ENCODE measurements around the gene EML1. TPM values are rescaled to one million over a fixed set of nuclear protein-coding genes. Genes with fewer than 3 reads are reported as not detected.

EML1 gene
- total RNA-seq, 1 experiment from 2014 or later: 16.1 TPM

DNA sequence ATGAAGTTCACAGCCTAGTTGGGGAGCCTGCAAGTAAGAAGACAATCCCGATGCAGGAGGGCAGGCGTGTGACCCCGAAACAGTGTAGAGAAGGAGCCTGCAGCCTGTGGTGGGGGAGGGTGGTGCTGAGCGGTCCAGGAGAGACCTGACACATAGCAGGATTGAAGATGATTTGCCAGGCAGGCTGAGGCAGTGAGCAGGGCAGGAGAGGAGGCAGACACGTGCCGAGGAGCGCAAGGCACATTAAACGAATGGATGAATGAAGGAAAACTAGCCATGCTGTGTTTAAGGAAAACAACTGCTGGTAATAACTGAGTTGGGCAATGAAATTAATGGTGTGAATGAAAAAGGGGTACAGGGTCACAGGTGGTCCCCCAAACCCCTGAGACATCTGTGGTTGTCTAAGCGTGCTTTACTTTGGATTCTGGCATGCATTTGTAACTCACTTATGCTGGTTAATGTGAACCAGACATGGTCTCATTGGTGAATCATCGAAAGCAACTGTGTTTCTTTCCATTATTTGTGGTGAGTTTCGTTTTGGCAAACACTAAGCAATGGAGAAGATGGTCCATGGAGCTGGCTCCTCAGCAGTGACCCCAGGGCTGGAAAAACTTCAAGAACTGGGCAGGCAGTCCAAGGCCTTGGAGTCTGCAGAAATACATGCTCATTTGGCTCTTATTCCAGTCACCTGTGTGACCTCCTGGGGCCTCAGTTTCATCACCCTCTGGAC lies 175.1 kb downstream of the EML1 start:
- ATAC-seq: no peak
- peaks cover 50% of the 10 kb centered on the region for H3K27me3 Mint-ChIP-seq (ENCODE audit: low read depth)
- H3K4me1 Mint-ChIP-seq: peaks cover 40% of the 10 kb centered on the region
- POLR2A ChIA-PET: no interaction called here
- no peak for TF ChIP-seq SOX15 (CRISPR knock-in tag; IDR thresholded peaks at IDR 0.05)
- TF ChIP-seq TEAD1 (CRISPR knock-in tag; IDR thresholded peaks at IDR 0.05): no peak
- no peak for TF ChIP-seq ZNF396 (CRISPR knock-in tag; IDR thresholded peaks at IDR 0.05; ENCODE audit: borderline replicate concordance)
- no peak for TF ChIP-seq SMAD4 (CRISPR knock-in tag; IDR thresholded peaks at IDR 0.05)
- TF ChIP-seq, protein P1, sequence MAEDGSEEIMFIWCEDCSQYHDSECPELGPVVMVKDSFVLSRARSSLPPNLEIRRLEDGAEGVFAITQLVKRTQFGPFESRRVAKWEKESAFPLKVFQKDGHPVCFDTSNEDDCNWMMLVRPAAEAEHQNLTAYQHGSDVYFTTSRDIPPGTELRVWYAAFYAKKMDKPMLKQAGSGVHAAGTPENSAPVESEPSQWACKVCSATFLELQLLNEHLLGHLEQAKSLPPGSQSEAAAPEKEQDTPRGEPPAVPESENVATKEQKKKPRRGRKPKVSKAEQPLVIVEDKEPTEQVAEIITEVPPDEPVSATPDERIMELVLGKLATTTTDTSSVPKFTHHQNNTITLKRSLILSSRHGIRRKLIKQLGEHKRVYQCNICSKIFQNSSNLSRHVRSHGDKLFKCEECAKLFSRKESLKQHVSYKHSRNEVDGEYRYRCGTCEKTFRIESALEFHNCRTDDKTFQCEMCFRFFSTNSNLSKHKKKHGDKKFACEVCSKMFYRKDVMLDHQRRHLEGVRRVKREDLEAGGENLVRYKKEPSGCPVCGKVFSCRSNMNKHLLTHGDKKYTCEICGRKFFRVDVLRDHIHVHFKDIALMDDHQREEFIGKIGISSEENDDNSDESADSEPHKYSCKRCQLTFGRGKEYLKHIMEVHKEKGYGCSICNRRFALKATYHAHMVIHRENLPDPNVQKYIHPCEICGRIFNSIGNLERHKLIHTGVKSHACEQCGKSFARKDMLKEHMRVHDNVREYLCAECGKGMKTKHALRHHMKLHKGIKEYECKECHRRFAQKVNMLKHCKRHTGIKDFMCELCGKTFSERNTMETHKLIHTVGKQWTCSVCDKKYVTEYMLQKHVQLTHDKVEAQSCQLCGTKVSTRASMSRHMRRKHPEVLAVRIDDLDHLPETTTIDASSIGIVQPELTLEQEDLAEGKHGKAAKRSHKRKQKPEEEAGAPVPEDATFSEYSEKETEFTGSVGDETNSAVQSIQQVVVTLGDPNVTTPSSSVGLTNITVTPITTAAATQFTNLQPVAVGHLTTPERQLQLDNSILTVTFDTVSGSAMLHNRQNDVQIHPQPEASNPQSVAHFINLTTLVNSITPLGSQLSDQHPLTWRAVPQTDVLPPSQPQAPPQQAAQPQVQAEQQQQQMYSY (CRISPR knock-in tag; IDR thresholded peaks at IDR 0.05): peak; percentile 70
- no peak for DNase-seq (ENCODE audit: low spot score)
- CTCF ChIA-PET: no interaction called here
- no peaks in the 10 kb centered on the region for H3K9me3 Mint-ChIP-seq
- peaks cover 3% of the 10 kb centered on the region; the same call in 1 of the 2 replicates for H3K36me3 Mint-ChIP-seq
- no peak overlapping the region for H3K27ac Mint-ChIP-seq
- no peak overlapping the region for H3K4me3 Mint-ChIP-seq

DNA sequence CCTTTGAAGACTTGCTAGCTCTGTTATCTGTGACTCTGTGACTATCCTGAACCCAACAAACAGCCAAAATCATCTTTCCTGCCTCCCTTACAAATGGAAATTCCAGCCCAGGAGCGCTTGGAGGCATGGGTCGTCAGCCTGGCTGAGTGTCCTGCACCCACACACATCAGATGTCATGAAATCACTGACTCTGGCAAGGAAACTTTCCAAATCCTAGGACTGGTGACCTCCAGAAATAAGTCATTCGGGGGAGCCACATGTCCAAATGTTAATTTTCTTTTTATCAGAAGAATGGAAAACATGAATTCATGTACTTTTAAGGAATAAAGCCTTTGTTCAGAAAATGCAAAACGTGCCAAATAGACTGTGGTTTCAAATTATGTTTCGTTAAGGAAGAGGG lies 175.7 kb downstream of the EML1 start:
- ATAC-seq (no peak), DNase-seq (ENCODE audit: low spot score) (no peak)
- TF ChIP-seq, protein P2, sequence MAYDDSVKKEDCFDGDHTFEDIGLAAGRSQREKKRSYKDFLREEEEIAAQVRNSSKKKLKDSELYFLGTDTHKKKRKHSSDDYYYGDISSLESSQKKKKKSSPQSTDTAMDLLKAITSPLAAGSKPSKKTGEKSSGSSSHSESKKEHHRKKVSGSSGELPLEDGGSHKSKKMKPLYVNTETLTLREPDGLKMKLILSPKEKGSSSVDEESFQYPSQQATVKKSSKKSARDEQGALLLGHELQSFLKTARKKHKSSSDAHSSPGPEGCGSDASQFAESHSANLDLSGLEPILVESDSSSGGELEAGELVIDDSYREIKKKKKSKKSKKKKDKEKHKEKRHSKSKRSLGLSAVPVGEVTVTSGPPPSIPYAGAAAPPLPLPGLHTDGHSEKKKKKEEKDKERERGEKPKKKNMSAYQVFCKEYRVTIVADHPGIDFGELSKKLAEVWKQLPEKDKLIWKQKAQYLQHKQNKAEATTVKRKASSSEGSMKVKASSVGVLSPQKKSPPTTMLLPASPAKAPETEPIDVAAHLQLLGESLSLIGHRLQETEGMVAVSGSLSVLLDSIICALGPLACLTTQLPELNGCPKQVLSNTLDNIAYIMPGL (CRISPR knock-in tag; IDR thresholded peaks at IDR 0.05): no peak
- Mint-ChIP-seq H3K4me3 (no peak overlapping the region), H3K36me3 (peaks cover 3% of the 10 kb centered on the region; the same call in 1 of the 2 replicates), H3K27me3 (ENCODE audit: low read depth) (peaks cover 51% of the 10 kb centered on the region), H3K9me3 (no peaks in the 10 kb centered on the region), H3K4me1 (peaks cover 40% of the 10 kb centered on the region), H3K27ac (no peak overlapping the region)
- POLR2A ChIA-PET: no interaction called here
- CTCF ChIA-PET: no interaction called here

DNA sequence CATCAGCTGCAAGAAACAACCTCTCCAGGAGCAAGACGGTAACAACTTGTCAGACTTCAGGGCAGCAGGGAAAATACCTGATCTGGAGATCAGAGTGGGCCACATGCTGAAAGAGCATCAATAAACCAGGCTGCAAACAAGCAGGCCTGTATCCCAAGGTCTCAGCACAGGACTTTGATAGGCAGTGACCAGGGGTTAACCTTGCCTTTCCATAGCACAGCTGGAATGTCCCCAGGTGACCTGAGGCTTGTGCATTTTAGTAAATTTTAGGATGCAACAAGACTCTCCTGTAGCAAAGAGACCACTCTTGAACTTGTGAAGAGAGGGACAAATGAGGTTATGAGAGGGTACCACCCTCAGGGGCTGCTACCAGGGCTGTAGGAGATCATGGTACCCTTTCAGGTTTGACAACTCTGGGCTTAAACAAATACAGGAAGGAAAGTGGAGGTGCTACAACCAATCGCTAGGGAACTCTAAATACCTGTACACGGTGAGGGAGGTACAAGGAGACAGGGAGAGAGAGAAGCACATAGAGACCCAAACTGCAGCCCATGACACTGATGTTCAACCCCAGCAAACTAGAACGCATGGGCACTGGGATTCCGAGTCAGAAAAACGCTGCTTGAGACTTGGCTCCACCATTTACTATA lies 176.6 kb downstream of the EML1 start:
- DNase-seq (ENCODE audit: low spot score): no peak
- peaks cover 40% of the 10 kb centered on the region for H3K4me1 Mint-ChIP-seq
- no peak for ATAC-seq
- H3K27ac Mint-ChIP-seq: no peak overlapping the region
- TF ChIP-seq, protein P3, sequence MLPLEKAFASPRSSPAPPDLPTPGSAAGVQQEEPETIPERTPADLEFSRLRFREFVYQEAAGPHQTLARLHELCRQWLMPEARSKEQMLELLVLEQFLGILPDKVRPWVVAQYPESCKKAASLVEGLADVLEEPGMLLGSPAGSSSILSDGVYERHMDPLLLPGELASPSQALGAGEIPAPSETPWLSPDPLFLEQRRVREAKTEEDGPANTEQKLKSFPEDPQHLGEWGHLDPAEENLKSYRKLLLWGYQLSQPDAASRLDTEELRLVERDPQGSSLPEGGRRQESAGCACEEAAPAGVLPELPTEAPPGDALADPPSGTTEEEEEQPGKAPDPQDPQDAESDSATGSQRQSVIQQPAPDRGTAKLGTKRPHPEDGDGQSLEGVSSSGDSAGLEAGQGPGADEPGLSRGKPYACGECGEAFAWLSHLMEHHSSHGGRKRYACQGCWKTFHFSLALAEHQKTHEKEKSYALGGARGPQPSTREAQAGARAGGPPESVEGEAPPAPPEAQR (CRISPR knock-in tag; IDR thresholded peaks at IDR 0.05): no peak
- TF ChIP-seq NR2C2 (CRISPR knock-in tag; IDR thresholded peaks at IDR 0.05): no peak
- TF ChIP-seq, protein P4, sequence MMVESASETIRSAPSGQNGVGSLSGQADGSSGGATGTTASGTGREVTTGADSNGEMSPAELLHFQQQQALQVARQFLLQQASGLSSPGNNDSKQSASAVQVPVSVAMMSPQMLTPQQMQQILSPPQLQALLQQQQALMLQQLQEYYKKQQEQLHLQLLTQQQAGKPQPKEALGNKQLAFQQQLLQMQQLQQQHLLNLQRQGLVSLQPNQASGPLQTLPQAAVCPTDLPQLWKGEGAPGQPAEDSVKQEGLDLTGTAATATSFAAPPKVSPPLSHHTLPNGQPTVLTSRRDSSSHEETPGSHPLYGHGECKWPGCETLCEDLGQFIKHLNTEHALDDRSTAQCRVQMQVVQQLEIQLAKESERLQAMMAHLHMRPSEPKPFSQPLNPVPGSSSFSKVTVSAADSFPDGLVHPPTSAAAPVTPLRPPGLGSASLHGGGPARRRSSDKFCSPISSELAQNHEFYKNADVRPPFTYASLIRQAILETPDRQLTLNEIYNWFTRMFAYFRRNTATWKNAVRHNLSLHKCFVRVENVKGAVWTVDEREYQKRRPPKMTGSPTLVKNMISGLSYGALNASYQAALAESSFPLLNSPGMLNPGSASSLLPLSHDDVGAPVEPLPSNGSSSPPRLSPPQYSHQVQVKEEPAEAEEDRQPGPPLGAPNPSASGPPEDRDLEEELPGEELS (CRISPR knock-in tag; IDR thresholded peaks at IDR 0.05): no peak
- TF ChIP-seq, protein P5, sequence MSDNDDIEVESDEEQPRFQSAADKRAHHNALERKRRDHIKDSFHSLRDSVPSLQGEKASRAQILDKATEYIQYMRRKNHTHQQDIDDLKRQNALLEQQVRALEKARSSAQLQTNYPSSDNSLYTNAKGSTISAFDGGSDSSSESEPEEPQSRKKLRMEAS (CRISPR knock-in tag; IDR thresholded peaks at IDR 0.05): no peak
- TF ChIP-seq, protein P6, sequence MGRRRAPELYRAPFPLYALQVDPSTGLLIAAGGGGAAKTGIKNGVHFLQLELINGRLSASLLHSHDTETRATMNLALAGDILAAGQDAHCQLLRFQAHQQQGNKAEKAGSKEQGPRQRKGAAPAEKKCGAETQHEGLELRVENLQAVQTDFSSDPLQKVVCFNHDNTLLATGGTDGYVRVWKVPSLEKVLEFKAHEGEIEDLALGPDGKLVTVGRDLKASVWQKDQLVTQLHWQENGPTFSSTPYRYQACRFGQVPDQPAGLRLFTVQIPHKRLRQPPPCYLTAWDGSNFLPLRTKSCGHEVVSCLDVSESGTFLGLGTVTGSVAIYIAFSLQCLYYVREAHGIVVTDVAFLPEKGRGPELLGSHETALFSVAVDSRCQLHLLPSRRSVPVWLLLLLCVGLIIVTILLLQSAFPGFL (CRISPR knock-in tag; IDR thresholded peaks at IDR 0.05; ENCODE audit: borderline replicate concordance): no peak
- no peak for TF ChIP-seq IRF2 (CRISPR knock-in tag; IDR thresholded peaks at IDR 0.05; ENCODE audit: borderline replicate concordance, low read depth)
- TF ChIP-seq, protein P7, sequence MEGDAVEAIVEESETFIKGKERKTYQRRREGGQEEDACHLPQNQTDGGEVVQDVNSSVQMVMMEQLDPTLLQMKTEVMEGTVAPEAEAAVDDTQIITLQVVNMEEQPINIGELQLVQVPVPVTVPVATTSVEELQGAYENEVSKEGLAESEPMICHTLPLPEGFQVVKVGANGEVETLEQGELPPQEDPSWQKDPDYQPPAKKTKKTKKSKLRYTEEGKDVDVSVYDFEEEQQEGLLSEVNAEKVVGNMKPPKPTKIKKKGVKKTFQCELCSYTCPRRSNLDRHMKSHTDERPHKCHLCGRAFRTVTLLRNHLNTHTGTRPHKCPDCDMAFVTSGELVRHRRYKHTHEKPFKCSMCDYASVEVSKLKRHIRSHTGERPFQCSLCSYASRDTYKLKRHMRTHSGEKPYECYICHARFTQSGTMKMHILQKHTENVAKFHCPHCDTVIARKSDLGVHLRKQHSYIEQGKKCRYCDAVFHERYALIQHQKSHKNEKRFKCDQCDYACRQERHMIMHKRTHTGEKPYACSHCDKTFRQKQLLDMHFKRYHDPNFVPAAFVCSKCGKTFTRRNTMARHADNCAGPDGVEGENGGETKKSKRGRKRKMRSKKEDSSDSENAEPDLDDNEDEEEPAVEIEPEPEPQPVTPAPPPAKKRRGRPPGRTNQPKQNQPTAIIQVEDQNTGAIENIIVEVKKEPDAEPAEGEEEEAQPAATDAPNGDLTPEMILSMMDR (IDR thresholded peaks at IDR 0.05): no peak
- TF ChIP-seq ZNF232 (CRISPR knock-in tag; IDR thresholded peaks at IDR 0.05): no peak
- peaks cover 51% of the 10 kb centered on the region for H3K27me3 Mint-ChIP-seq (ENCODE audit: low read depth)
- peak overlapping the region; percentile 56; the same call in 1 of the 2 replicates for H3K4me3 Mint-ChIP-seq
- H3K36me3 Mint-ChIP-seq: peaks cover 3% of the 10 kb centered on the region; the same call in 1 of the 2 replicates
- CTCF ChIA-PET: no interaction called here
- POLR2A ChIA-PET: no interaction called here
- H3K9me3 Mint-ChIP-seq: no peaks in the 10 kb centered on the region

Measured in WTC11 (cell line).